SK-N-SH treated with all-trans-retinoic acid at 6 μM for 48 hours (cell line): ENCODE measurements around the gene NKX6-2.
A peak's percentile ranks its signal among the peaks of the same experiment; 100 is the strongest.

Source experiments
- ATAC-seq: fragments of 200-7000 bp; cut with Tn5 transposase; 3 replicates; pipeline ENCODE4 v1.9.1; 2020; ENCODE audit warnings: mild to moderate bottlenecking, moderate library complexity
- BACH2 ChIP-seq: fragments of 250-450 bp; sonication (Bioruptor Pico); IDR thresholded peaks from 2 replicates; pipeline ENCODE4 v1.9.0; 2021; ENCODE audit warnings: mild to moderate bottlenecking, borderline replicate concordance
- CSDC2 ChIP-seq: fragments of 250-450 bp; sonication (Bioruptor Pico); IDR thresholded peaks from 2 replicates; pipeline ENCODE4 v1.5.0; 2020; ENCODE audit warnings: mild to moderate bottlenecking, moderate library complexity
- ESRRG ChIP-seq: fragments of 250-450 bp; sonication (Bioruptor Pico); IDR thresholded peaks from 2 replicates; pipeline ENCODE4 v1.6.1; 2021; ENCODE audit warnings: mild to moderate bottlenecking
- GLIS3 ChIP-seq: fragments of 250-450 bp; sonication (Bioruptor Pico); IDR thresholded peaks from 2 replicates; pipeline ENCODE4 v1.5.0; 2020; ENCODE audit warnings: mild to moderate bottlenecking, moderate library complexity
- OSR1 ChIP-seq: fragments of 250-450 bp; sonication (Bioruptor Pico); IDR thresholded peaks from 2 replicates; pipeline ENCODE4 v1.8.0; 2022; ENCODE audit warnings: moderate library complexity, mild to moderate bottlenecking, inconsistent platforms
- PPARA ChIP-seq: fragments of 250-450 bp; sonication (Bioruptor Pico); IDR thresholded peaks from 2 replicates; pipeline ENCODE4 v1.5.0; 2020; ENCODE audit warnings: mild to moderate bottlenecking, borderline replicate concordance
- SNAI2 ChIP-seq: fragments of 250-450 bp; sonication (Bioruptor Pico); IDR thresholded peaks from 2 replicates; pipeline ENCODE4 v1.5.0; 2020; ENCODE audit warnings: mild to moderate bottlenecking, moderate library complexity
- TCF4 ChIP-seq: fragments of 250-450 bp; sonication (Bioruptor Pico); IDR thresholded peaks from 2 replicates; pipeline ENCODE4 v1.8.0; 2021; ENCODE audit warnings: mild to moderate bottlenecking, moderate library complexity, borderline replicate concordance
- TOX ChIP-seq: fragments of 250-450 bp; sonication (Bioruptor Pico); IDR thresholded peaks from 2 replicates; pipeline ENCODE4 v1.8.0; 2021; ENCODE audit warnings: mild to moderate bottlenecking, moderate library complexity, borderline replicate concordance
- ZC3H10 ChIP-seq: fragments of 250-450 bp; sonication (Bioruptor Pico); IDR thresholded peaks from 2 replicates; pipeline ENCODE4 v1.5.1; 2021; ENCODE audit warnings: mild to moderate bottlenecking, moderate library complexity
- ZFP3 ChIP-seq: fragments of 250-450 bp; sonication (Bioruptor Pico); IDR thresholded peaks from 2 replicates; pipeline ENCODE4 v1.5.0; 2020; ENCODE audit warnings: mild to moderate bottlenecking, moderate library complexity
- ZNF70 ChIP-seq: fragments of 450-650 bp; formaldehyde crosslinking; IDR thresholded peaks from 2 replicates; pipeline ENCODE4 v1.5.0; 2020; ENCODE audit warnings: mild to moderate bottlenecking, moderate library complexity
- ZNF8 ChIP-seq: fragments of 450-650 bp; formaldehyde crosslinking; IDR thresholded peaks from 2 replicates; pipeline ENCODE4 v1.5.0; 2020; ENCODE audit warnings: mild to moderate bottlenecking, moderate library complexity
- TF ChIP-seq, protein P1 (sequence below): fragments of 250-450 bp; sonication (Bioruptor Pico); IDR thresholded peaks from 2 replicates; pipeline ENCODE4 v1.5.1; 2020; ENCODE audit warnings: low read depth, mild to moderate bottlenecking, moderate library complexity
- TF ChIP-seq, protein P2 (sequence below): fragments of 250-450 bp; sonication (Bioruptor Pico); IDR thresholded peaks from 2 replicates; pipeline ENCODE4 v1.8.0; 2021; ENCODE audit warnings: low read depth, mild to moderate bottlenecking, moderate library complexity, borderline replicate concordance

The NKX6-2 gene

DNA sequence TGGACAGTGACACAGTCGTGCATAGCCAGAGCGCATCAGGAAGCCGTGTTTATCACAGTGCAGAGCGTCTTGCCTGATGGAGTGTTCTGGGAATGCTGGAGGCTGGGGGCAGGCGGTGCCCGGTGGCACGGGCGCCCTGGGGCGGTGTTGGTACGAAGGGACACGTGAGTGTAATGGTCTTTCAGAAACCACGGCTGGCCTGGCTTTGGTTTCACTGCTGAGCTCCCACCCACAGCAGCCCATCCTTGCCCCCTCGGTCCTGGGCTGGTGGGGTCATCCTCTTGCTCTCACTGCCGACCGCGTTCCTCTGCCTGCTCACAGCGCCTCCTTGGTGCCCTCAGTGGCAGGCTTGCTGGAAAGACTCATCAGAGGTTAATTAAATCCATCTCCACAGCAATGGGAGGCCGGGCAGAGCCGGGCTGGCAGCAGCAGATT, 50.6 kb downstream of the NKX6-2 start:
- peak; percentile 33; the same call in 1 of the 2 replicates for TF ChIP-seq TCF4 (CRISPR knock-in tag)
- no peak for TF ChIP-seq ESRRG (CRISPR knock-in tag)
- peak; percentile 74 for ATAC-seq

DNA sequence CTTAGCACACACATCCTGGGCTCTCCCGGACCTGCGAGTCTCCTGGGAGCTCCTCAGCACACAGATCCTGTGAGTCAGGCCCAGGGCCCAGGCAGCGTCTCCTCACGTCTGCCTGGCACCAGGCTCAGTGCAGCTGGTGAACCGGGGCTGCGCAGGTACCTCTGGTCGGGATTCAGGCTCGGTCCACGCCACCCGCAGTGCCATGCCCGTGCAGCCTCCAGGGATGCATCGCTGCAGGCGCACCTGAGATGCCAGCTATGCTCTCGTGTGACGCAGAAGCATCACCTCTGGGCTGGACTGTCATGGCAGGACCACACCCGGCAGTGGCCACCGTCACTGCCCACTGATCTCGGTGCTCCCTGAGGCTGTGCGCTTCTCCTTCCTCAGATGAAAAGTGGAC, 52.0 kb downstream of the NKX6-2 start:
- TF ChIP-seq, protein P1, sequence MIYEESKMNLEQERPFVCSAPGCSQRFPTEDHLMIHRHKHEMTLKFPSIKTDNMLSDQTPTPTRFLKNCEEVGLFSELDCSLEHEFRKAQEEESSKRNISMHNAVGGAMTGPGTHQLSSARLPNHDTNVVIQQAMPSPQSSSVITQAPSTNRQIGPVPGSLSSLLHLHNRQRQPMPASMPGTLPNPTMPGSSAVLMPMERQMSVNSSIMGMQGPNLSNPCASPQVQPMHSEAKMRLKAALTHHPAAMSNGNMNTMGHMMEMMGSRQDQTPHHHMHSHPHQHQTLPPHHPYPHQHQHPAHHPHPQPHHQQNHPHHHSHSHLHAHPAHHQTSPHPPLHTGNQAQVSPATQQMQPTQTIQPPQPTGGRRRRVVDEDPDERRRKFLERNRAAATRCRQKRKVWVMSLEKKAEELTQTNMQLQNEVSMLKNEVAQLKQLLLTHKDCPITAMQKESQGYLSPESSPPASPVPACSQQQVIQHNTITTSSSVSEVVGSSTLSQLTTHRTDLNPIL (CRISPR knock-in tag): no peak
- TF ChIP-seq ZNF70 (CRISPR knock-in tag) (no peak), CSDC2 (no peak), GLIS3 (no peak), TCF4 (CRISPR knock-in tag) (no peak), ZNF8 (CRISPR knock-in tag) (no peak), ZFP3 (CRISPR knock-in tag) (no peak), ZC3H10 (CRISPR knock-in tag) (no peak), BACH2 (CRISPR knock-in tag) (no peak), OSR1 (CRISPR knock-in tag) (no peak), ESRRG (CRISPR knock-in tag) (no peak), TOX (CRISPR knock-in tag) (no peak), PPARA (CRISPR knock-in tag) (no peak), SNAI2 (CRISPR knock-in tag) (no peak)
- TF ChIP-seq, protein P2, sequence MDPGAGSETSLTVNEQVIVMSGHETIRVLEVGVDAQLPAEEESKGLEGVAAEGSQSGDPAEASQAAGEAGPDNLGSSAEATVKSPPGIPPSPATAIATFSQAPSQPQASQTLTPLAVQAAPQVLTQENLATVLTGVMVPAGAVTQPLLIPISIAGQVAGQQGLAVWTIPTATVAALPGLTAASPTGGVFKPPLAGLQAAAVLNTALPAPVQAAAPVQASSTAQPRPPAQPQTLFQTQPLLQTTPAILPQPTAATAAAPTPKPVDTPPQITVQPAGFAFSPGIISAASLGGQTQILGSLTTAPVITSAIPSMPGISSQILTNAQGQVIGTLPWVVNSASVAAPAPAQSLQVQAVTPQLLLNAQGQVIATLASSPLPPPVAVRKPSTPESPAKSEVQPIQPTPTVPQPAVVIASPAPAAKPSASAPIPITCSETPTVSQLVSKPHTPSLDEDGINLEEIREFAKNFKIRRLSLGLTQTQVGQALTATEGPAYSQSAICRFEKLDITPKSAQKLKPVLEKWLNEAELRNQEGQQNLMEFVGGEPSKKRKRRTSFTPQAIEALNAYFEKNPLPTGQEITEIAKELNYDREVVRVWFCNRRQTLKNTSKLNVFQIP: no peak
- no peak for ATAC-seq
